GM23338 (cell line): Measurements from ENCODE around the gene FGF11. TPM values are rescaled to one million over a fixed set of nuclear protein-coding genes. Genes with fewer than 3 reads are reported as not detected.

Experiments
- ATAC-seq: fragments of 200-7000 bp; cut with Tn5 transposase; 3 replicates; pipeline ENCODE4 v1.9.1; 2020
- DNase-seq: peaks from one replicate; pipeline ENCODE4 v3.0.0-alpha.2; 2015; ENCODE audit warnings: low spot score
- H2AFZ ChIP-seq: fragments of 200-600 bp; sonication (generic); 2 replicates; pipeline ENCODE4 v1.8.0; 2016; ENCODE audit warnings: antibody characterized with exemption, mild to moderate bottlenecking, moderate library complexity
- H3F3A ChIP-seq: fragments of 200-600 bp; sonication (generic); replicated peaks from 2 replicates; pipeline ENCODE4 v1.8.0; 2017; ENCODE audit warnings: antibody characterized with exemption, mixed run types, low read depth
- H3K27ac ChIP-seq: fragments of 200-600 bp; sonication (generic); 2 replicates; pipeline ENCODE4 v1.6.1; 2016; ENCODE audit warnings: low read depth
- H3K27me3 ChIP-seq: fragments of 200-600 bp; sonication (generic); 2 replicates; pipeline ENCODE4 v1.8.0; 2016; ENCODE audit warnings: mild to moderate bottlenecking, mixed run types, moderate library complexity; ENCODE audit not compliant: insufficient read depth
- H3K36me3 ChIP-seq: fragments of 200-600 bp; sonication (generic); 2 replicates; pipeline ENCODE4 v1.8.0; 2016; ENCODE audit warnings: mild to moderate bottlenecking; ENCODE audit not compliant: insufficient read depth
- H3K4me1 ChIP-seq: fragments of 200-600 bp; sonication (generic); 2 replicates; pipeline ENCODE4 v1.8.0; 2016; ENCODE audit warnings: mild to moderate bottlenecking, moderate library complexity; ENCODE audit not compliant: insufficient read depth
- H3K4me2 ChIP-seq: fragments of 200-600 bp; sonication (generic); 2 replicates; pipeline ENCODE4 v1.7.1; 2017; ENCODE audit warnings: mixed run types
- H3K4me3 ChIP-seq: fragments of 200-600 bp; sonication (generic); 2 replicates; pipeline ENCODE4 v1.6.1; 2016; ENCODE audit warnings: mixed run types
- H3K79me2 ChIP-seq: fragments of 200-600 bp; sonication (generic); replicated peaks from 2 replicates; pipeline ENCODE4 v1.8.0; 2017; ENCODE audit warnings: mild to moderate bottlenecking; ENCODE audit not compliant: insufficient read depth
- H3K9me2 ChIP-seq: fragments of 200-600 bp; sonication (generic); 2 replicates; pipeline ENCODE4 v1.8.0; 2017; ENCODE audit not compliant: insufficient read depth
- H4K20me1 ChIP-seq: fragments of 200-600 bp; sonication (generic); replicated peaks from 2 replicates; pipeline ENCODE4 v1.8.0; 2017; ENCODE audit warnings: mild to moderate bottlenecking; ENCODE audit not compliant: insufficient read depth
- H3K27ac Mint-ChIP-seq: 2 replicates; pipeline ENCODE4 v1.8.0; 2020; ENCODE audit warnings: inconsistent platforms, mild to moderate bottlenecking, moderate library complexity, mixed read lengths
- H3K27me3 Mint-ChIP-seq: 3 replicates; pipeline ENCODE4 v1.8.0; 2022; ENCODE audit warnings: low read depth, mild to moderate bottlenecking, moderate library complexity, mixed read lengths, inconsistent platforms; ENCODE audit not compliant: insufficient read depth, poor library complexity
- H3K36me3 Mint-ChIP-seq: 3 replicates; pipeline ENCODE4 v1.8.0; 2021; ENCODE audit warnings: low read depth, mild to moderate bottlenecking, inconsistent platforms, moderate library complexity, mixed read lengths
- H3K4me1 Mint-ChIP-seq: 3 replicates; pipeline ENCODE4 v1.8.0; 2020; ENCODE audit warnings: mild to moderate bottlenecking, inconsistent platforms, mixed read lengths
- H3K4me3 Mint-ChIP-seq: 3 replicates; pipeline ENCODE4 v1.8.0; 2021; ENCODE audit warnings: moderate library complexity, mild to moderate bottlenecking, inconsistent platforms, mixed read lengths
- H3K9me3 Mint-ChIP-seq: 3 replicates; pipeline ENCODE4 v1.8.0; 2020; ENCODE audit warnings: moderate library complexity, mild to moderate bottlenecking, inconsistent platforms, mixed read lengths
- CREB1 ChIP-seq: fragments of 250-450 bp; sonication (Bioruptor Pico); IDR thresholded peaks from 2 replicates; pipeline ENCODE4 v1.5.0; 2020; ENCODE audit warnings: low read depth, mild to moderate bottlenecking, moderate library complexity
- CTCF ChIP-seq, 2 experiments: fragments of 200-600 bp in 1 of 2; sonication (generic) in 1 of 2; conservative IDR thresholded peaks; 2 replicates each; pipeline versions ENCODE4 v1.5.1 to v1.6.1; 2016 to 2017; ENCODE audit warnings: antibody characterized with exemption in 2 of 2, low read depth in 2 of 2, mild to moderate bottlenecking in 2 of 2, moderate library complexity in 1 of 2
- ETS1 ChIP-seq: IDR thresholded peaks from 2 replicates; pipeline ENCODE4 v1.6.1; 2016; ENCODE audit warnings: antibody characterized with exemption
- EZH2 ChIP-seq: fragments of 200-600 bp; sonication (generic); IDR thresholded peaks from one replicate; pipeline ENCODE4 v1.8.0; 2017; ENCODE audit warnings: antibody characterized with exemption, mild to moderate bottlenecking, low read depth; ENCODE audit not compliant: unreplicated experiment
- EZH2phosphoT487 ChIP-seq: fragments of 200-600 bp; sonication (generic); IDR thresholded peaks from one replicate; pipeline ENCODE4 v1.8.1; 2018; ENCODE audit warnings: antibody characterized with exemption; ENCODE audit not compliant: unreplicated experiment
- NANOG ChIP-seq: IDR thresholded peaks from 2 replicates; pipeline ENCODE4 v1.6.1; 2016; ENCODE audit warnings: antibody characterized with exemption, borderline replicate concordance
- POLR2AphosphoS5 ChIP-seq: IDR thresholded peaks from 2 replicates; pipeline ENCODE4 v1.6.1; 2016; ENCODE audit warnings: antibody characterized with exemption, low read depth
- ZNF114 ChIP-seq: fragments of 250-450 bp; sonication (Bioruptor Pico); IDR thresholded peaks from 2 replicates; pipeline ENCODE4 v1.5.0; 2020; ENCODE audit warnings: mild to moderate bottlenecking, moderate library complexity
- ZNF462 ChIP-seq: fragments of 250-450 bp; sonication (Bioruptor Pico); IDR thresholded peaks from 2 replicates; pipeline ENCODE4 v1.5.0; 2020; ENCODE audit warnings: mild to moderate bottlenecking, moderate library complexity
- polyA plus RNA-seq: library from polyadenylated mRNA; unstranded; fragments of >200 nt; fragmentation: Nextera tagmentation; extraction: Ambion mirVana; gene quantifications from 2 replicates; pipeline ENCODE4 v1.2.1, GENCODE V29; 2016
- total RNA-seq: library from RNA; depleted of rRNA; stranded (reverse); fragments of >200 nt; shearing (Covaris generic); gene quantifications from 2 replicates; pipeline ENCODE4 v1.2.3, GENCODE V29; 2014

FGF11 gene
- total and polyA plus RNA-seq, 2 experiments from 2014 or later = 11.1 to 16.6 TPM

- no peaks in the 10 kb centered on the region for H4K20me1 ChIP-seq
- H3K4me1 ChIP-seq = no peaks in the 10 kb centered on the region
- H3K27me3 ChIP-seq = no peaks in the 10 kb centered on the region
- H3K27ac ChIP-seq = no peak overlapping the region
- TF ChIP-seq EZH2 (no peak), NANOG (no peak), CTCF (conservative IDR thresholded peaks at IDR 0.05; ENCODE audit: low read depth in 2 of 2) (peak in 1 of 2 experiments; percentile 11; a peak in 1 of 4 replicates)
- Mint-ChIP-seq H3K4me3 (no peak overlapping the region), H3K4me1 (no peaks in the 10 kb centered on the region; the same call in 2 of the 3 replicates), H3K27me3 (peaks cover 27% of the 10 kb centered on the region), H3K36me3 (no peaks in the 10 kb centered on the region), H3K27ac (no peak overlapping the region), H3K9me3 (no peaks in the 10 kb centered on the region; the same call in 2 of the 3 replicates)
- no peaks in the 10 kb centered on the region for H3K36me3 ChIP-seq
- no peaks in the 10 kb centered on the region for H3K79me2 ChIP-seq
- DNase-seq (no peak), ATAC-seq (no peak; the same call in 2 of the 3 replicates)
- no peak overlapping the region for H3K4me2 ChIP-seq
- H3K4me3 ChIP-seq = no peak overlapping the region
- no peaks in the 10 kb centered on the region for H3F3A ChIP-seq
- H3K9me2 ChIP-seq = 0 out of 2 replicates have a peak, but pooled peaks cover 10% of the 10 kb centered on the region
- no peak overlapping the region for H2AFZ ChIP-seq
Observed at GRCh38 chr17:7426896-7427489, 12.3 kb upstream of the FGF11 start.

- Histone ChIP-seq H3K4me1 (no peaks in the 10 kb centered on the region), H2AFZ (no peak overlapping the region), H3K27ac (no peak overlapping the region), H3K4me3 (no peak overlapping the region), H3K9me2 (0 out of 2 replicates have a peak, but pooled peaks cover 13% of the 10 kb centered on the region), H3F3A (no peaks in the 10 kb centered on the region), H3K36me3 (no peaks in the 10 kb centered on the region), H3K27me3 (no peaks in the 10 kb centered on the region), H4K20me1 (no peaks in the 10 kb centered on the region), H3K4me2 (no peak overlapping the region), H3K79me2 (no peaks in the 10 kb centered on the region)
- no peaks in the 10 kb centered on the region; the same call in 2 of the 3 replicates for H3K9me3 Mint-ChIP-seq
- no peaks in the 10 kb centered on the region; the same call in 2 of the 3 replicates for H3K4me1 Mint-ChIP-seq
- H3K36me3 Mint-ChIP-seq = no peaks in the 10 kb centered on the region
- no peak overlapping the region for H3K27ac Mint-ChIP-seq
- ATAC-seq (no peak; the same call in 2 of the 3 replicates), DNase-seq (no peak)
- TF ChIP-seq CREB1 (CRISPR knock-in tag) (no peak), NANOG (no peak), CTCF (conservative IDR thresholded peaks at IDR 0.05; ENCODE audit: low read depth in 2 of 2) (no peak), ETS1 (no peak), EZH2 (no peak), EZH2phosphoT487 (no peak), ZNF462 (CRISPR knock-in tag) (no peak), POLR2AphosphoS5 (no peak), ZNF114 (no peak)
- peaks cover 27% of the 10 kb centered on the region for H3K27me3 Mint-ChIP-seq
- H3K4me3 Mint-ChIP-seq = no peak overlapping the region
Observed at GRCh38 chr17:7427549-7427948, 11.8 kb upstream of the FGF11 start.
